ENCODE data around the gene TCF7L1. TPM values are rescaled to one million over a fixed set of nuclear protein-coding genes. Genes with fewer than 3 reads are reported as not detected.

TCF7L1 gene
- total RNA-seq, 1 donor from 2014 or later = 1.4 TPM

DNA sequence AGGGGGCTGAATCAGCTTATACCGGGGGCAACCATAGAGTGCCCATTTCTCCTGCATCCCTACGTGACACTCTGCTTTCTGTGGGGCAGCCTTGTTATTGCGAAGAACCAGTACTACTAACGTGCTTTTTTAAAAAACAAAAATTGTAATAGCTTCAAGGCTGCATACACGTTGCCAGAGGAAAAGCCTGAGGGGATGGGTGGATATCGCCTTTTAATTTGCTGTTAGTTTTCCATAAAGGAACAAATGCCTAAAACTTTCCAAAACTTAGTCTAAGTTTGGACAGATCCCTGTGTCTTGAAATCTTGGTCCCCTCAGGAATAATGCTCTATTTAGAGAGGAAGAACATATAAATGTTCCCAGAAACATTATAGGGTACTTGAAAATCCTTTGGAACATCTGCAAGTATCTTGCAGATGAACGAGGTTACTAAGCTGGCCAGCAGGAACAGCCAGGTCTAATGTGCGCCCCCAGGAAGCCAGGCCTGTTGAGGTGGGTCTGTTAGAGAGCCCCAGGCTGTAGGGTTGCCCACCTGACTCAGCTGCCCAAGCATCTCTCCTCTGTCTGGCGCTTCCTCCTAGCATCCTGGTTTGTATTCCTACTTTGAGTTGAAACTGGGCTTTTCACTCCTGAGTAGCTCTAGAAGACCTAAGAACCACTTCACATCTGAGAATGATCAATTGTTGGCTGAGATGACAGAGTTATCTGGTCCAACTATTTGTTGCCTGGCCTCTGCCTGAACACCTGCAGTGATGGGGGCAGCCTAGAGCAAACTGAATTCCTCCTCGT, 97.7 kb downstream of the TCF7L1 start:
- H3K4me3 ChIP-seq (ENCODE audit: low read depth, low read length) = no peak overlapping the region
- TF ChIP-seq CTCF (conservative IDR thresholded peaks at IDR 0.05; ENCODE audit: low read depth, low read length) = no peak
- no peak for DNase-seq (ENCODE audit: low read depth)

DNA sequence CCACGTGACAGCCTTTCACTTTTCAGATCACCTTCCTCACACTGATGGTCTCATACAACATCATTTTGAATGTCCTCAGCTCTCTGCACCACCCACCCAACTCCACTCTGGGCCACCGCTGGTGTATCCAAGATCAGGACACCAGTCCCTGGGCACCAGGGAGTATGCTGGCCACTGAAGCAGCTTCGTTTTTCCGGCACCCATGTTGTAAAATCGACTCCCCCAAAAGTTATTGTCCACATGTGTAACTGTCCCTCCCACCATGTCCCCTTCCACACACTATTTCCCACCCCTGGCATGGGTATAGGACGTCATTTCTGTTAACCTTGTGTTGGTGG, 98.2 kb downstream of the TCF7L1 start:
- H3K4me3 ChIP-seq (ENCODE audit: low read depth, low read length) = no peak overlapping the region
- no peak for TF ChIP-seq CTCF (conservative IDR thresholded peaks at IDR 0.05; ENCODE audit: low read depth, low read length)
- DNase-seq (ENCODE audit: low read depth) = no peak

DNA sequence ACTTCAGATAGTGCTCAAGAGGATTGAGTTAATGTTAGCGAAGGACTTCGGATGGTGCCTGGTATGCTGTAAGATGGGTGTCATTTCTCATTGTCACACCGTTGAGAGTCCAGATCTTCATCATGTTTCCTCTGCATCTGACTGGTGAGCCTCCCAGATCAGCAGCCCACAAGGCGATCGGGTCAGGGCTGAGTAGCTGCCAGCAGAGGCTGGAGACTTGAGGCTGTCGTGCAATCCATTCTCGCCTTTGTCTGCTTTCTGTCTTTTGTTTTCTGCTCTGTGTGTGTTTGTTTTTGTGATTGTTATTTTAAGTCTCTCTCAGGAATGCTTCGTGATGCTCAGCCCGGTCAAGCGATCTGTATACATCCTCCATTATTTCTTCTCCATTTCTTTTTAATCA, 98.8 kb downstream of the TCF7L1 start:
- TF ChIP-seq CTCF (conservative IDR thresholded peaks at IDR 0.05; ENCODE audit: low read depth, low read length) = no peak
- DNase-seq (ENCODE audit: low read depth) = no peak
- H3K4me3 ChIP-seq (ENCODE audit: low read depth, low read length) = no peak overlapping the region

DNA sequence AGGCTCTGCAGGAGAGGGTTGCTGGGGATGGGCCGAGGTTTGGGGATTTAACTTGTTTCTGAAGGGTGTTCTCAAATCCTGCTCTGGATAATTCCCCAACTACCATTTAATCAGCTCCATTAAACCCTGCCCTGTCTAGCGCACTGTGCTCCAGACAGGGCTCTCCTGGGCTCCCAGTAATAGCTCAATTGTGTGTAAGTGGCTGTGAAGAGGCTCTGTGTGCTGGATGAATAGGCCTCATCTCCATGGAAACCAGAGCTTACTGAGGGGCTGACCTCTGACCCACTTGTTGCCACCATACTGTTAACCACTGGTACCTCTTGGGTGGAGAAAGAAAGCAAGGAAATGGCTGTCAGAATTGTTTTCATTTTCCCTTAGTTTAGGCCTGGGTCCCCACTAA, 101.7 kb downstream of the TCF7L1 start:
- H3K4me3 ChIP-seq (ENCODE audit: low read depth, low read length) = no peak overlapping the region
- DNase-seq (ENCODE audit: low read depth) = no peak
- no peak for TF ChIP-seq CTCF (conservative IDR thresholded peaks at IDR 0.05; ENCODE audit: low read depth, low read length)

GRCh38 chr2:85235281-85235680, 102.1 kb downstream of the TCF7L1 start:
- H3K4me3 ChIP-seq (ENCODE audit: low read depth, low read length) = no peak overlapping the region
- no peak for DNase-seq (ENCODE audit: low read depth)
- no peak for TF ChIP-seq CTCF (conservative IDR thresholded peaks at IDR 0.05; ENCODE audit: low read depth, low read length)

DNA sequence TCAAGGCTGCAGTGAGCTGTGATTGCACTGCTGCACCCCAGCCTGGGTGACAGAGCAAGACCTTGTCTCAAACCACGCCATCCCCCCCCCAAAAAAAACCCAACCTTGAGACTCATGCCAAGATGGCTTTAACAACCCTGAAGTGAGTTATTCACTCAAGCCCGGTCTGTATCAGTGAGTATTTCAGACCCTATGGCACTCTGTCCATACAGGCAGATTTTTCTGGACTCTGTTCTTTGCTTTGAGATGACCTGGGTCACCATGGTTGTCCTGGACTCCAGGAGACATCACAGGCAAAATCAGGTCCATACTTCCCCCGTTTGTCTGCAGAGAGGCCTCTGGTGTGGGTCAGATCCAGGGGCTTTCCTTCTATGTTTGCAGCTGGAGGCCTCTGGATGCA, 102.9 kb downstream of the TCF7L1 start:
- no peak for TF ChIP-seq CTCF (conservative IDR thresholded peaks at IDR 0.05; ENCODE audit: low read depth, low read length)
- no peak for DNase-seq (ENCODE audit: low read depth)
- H3K4me3 ChIP-seq (ENCODE audit: low read depth, low read length) = no peak overlapping the region
